ENCODE results near the gene TMEM209.
A peak's percentile ranks its signal among the peaks of the same experiment; 100 is the strongest.
"Not testable (repeated sequence)": the region's sequence is repeated elsewhere in the genome, so short reads cannot be mapped to it uniquely, and the experiment has no call there.

Gene TMEM209

GRCh38 chr7:130205084-130205947 is at the start of gene TMEM209:
TMEM209 (minus strand) TSS chr7:130205406; CDS start chr7:130205375, 31 bp downstream.
- DNase-seq: peak; percentile 99

- no peak for DNase-seq
Measured at GRCh38 chr7:130254555-130254954, 49.3 kb upstream of the TMEM209 start.

GRCh38 chr7:130249626-130250025 is 44.4 kb upstream of the TMEM209 start:
- not testable (repeated sequence) for DNase-seq

- DNase-seq: not testable (repeated sequence)
Measured at GRCh38 chr7:130248842-130249241, 43.6 kb upstream of the TMEM209 start.

GRCh38 chr7:130246491-130246890 is 41.3 kb upstream of the TMEM209 start:
- not testable (repeated sequence) for DNase-seq

- not testable (repeated sequence) for DNase-seq
Measured at GRCh38 chr7:130243486-130243885, 38.3 kb upstream of the TMEM209 start.

- peak; percentile 54 for DNase-seq
Measured at GRCh38 chr7:130242198-130243014, 37.2 kb upstream of the TMEM209 start.

- DNase-seq: no peak
Measured at GRCh38 chr7:130240240-130240639, 35.0 kb upstream of the TMEM209 start.

GRCh38 chr7:130236361-130236760 is 31.2 kb upstream of the TMEM209 start:
- DNase-seq: not testable (repeated sequence)

- DNase-seq: no peak
Measured at GRCh38 chr7:130234078-130234477, 28.9 kb upstream of the TMEM209 start.

GRCh38 chr7:130232209-130232608 is 27.0 kb upstream of the TMEM209 start:
- DNase-seq: no peak

GRCh38 chr7:130231792-130232191 is 26.6 kb upstream of the TMEM209 start:
- DNase-seq: no peak

GRCh38 chr7:130229981-130230380 is 24.8 kb upstream of the TMEM209 start:
- DNase-seq: not testable (repeated sequence)

- DNase-seq: no peak
Measured at GRCh38 chr7:130228840-130229502, 23.8 kb upstream of the TMEM209 start.

- no peak for DNase-seq
Measured at GRCh38 chr7:130227883-130228575, 22.8 kb upstream of the TMEM209 start.

GRCh38 chr7:130226333-130226732 is 21.1 kb upstream of the TMEM209 start:
- no peak for DNase-seq

- not testable (repeated sequence) for DNase-seq
Measured at GRCh38 chr7:130224923-130225322, 19.7 kb upstream of the TMEM209 start.

GRCh38 chr7:130224210-130224609 is 19.0 kb upstream of the TMEM209 start:
- DNase-seq: no peak

- DNase-seq: no peak
Measured at GRCh38 chr7:130223646-130224045, 18.4 kb upstream of the TMEM209 start.

GRCh38 chr7:130221746-130222145 is 16.5 kb upstream of the TMEM209 start:
- no peak for DNase-seq

- no peak for DNase-seq
Measured at GRCh38 chr7:130219871-130220270, 14.7 kb upstream of the TMEM209 start.

- DNase-seq: no peak
Measured at GRCh38 chr7:130218806-130219620, 13.8 kb upstream of the TMEM209 start.
